HepG2 (cell line): Measurements from ENCODE around the gene REC114. TPM values are rescaled to one million over a fixed set of nuclear protein-coding genes. Genes with fewer than 3 reads are reported as not detected.

ENCODE experiments used
- ATAC-seq: fragments of 200-7000 bp; cut with Tn5 transposase; 3 replicates; pipeline ENCODE4 v1.9.1; 2020; ENCODE audit warnings: mild to moderate bottlenecking, moderate library complexity
- BruUV-seq: library from RNA; stranded (reverse); fragments of 400-500 nt; replicated peaks from 2 replicates; lab custom pipeline; 2021; lab: Mats Ljungman, UMichigan
- CTCF ChIA-PET: fragments of 300-600 bp; formaldehyde crosslinking; extraction: SDS; loops from one replicate; lab custom pipeline; 2021; ENCODE audit warnings: low total read pairs, inconsistent platforms, low intra/inter-chr PET ratio; lab: Yijun Ruan, JAX
- POLR2A ChIA-PET: fragments of 350-600 bp; sonication (Branson Sonifier 250); formaldehyde crosslinking; loops from one replicate; lab custom pipeline; 2020; ENCODE audit warnings: antibody characterized with exemption, inconsistent platforms; lab: Yijun Ruan, JAX
- DNase-seq: peaks from one replicate; pipeline ENCODE4 v3.0.0-alpha.2; 2015; ENCODE audit warnings: low spot score
- FAIRE-seq: peaks from 3 replicates; lab custom pipeline; 2011; peaks lifted over from hg19 to GRCh38; lab: Jason Lieb, UNC
- H2AFZ ChIP-seq: one replicate; pipeline ENCODE4 v1.6.1; 2011; ENCODE audit warnings: low read length, inconsistent platforms
- H3K27ac ChIP-seq: fragments of 300-600 bp; 3 replicates; pipeline ENCODE4 v1.8.0; 2011; ENCODE audit warnings: mixed run types, mild to moderate bottlenecking, mixed read lengths, low read length, inconsistent platforms; ENCODE audit not compliant: insufficient read depth; ENCODE audit errors: extremely low read length
- H3K27me3 ChIP-seq, 2 experiments: fragments of 200-600 bp in 1 of 2; 2 replicates in 1 of 2; 3 replicates in 1 of 2; pipeline versions ENCODE4 v1.6.0 to v1.8.0; 2011; ENCODE audit warnings: low read length in 2 of 2, mild to moderate bottlenecking in 2 of 2, moderate library complexity in 2 of 2, inconsistent platforms in 1 of 2; ENCODE audit not compliant: insufficient read depth in 2 of 2, control insufficient read depth in 1 of 2
- H3K36me3 ChIP-seq, 2 experiments: fragments of 200-600 bp in 1 of 2; replicated peaks in 1 of 2; 2 replicates in 1 of 2; 3 replicates in 1 of 2; pipeline versions ENCODE4 v1.5.1 to v1.8.0; 2011; ENCODE audit warnings: low read length in 2 of 2, inconsistent platforms in 1 of 2; ENCODE audit not compliant: insufficient read depth in 2 of 2, control insufficient read depth in 1 of 2
- H3K4me1 ChIP-seq: 2 replicates; pipeline ENCODE4 v1.5.1; 2012; ENCODE audit warnings: low read length, inconsistent platforms; ENCODE audit not compliant: insufficient read depth
- H3K4me2 ChIP-seq: 2 replicates; pipeline ENCODE4 v1.6.0; 2011; ENCODE audit warnings: low read depth, low read length, inconsistent platforms
- H3K4me3 ChIP-seq, 3 experiments: fragments of 200-600 bp in 1 of 3; sonication (generic), shearing (Covaris generic) in 1 of 3; replicated peaks in 1 of 3; 2 replicates each; pipeline ENCODE4 v1.5.1; 2011 to 2016; ENCODE audit warnings: low read length in 3 of 3, inconsistent platforms in 2 of 3, low read depth in 2 of 3, mild to moderate bottlenecking in 2 of 3, control low read depth in 1 of 3, mixed read lengths in 1 of 3; ENCODE audit not compliant: insufficient read depth in 1 of 3
- H3K79me2 ChIP-seq: one replicate; pipeline ENCODE4 v1.6.1; 2011; ENCODE audit warnings: low read length, inconsistent platforms; ENCODE audit not compliant: insufficient read depth
- H3K9ac ChIP-seq: 2 replicates; pipeline ENCODE4 v1.6.0; 2011; ENCODE audit warnings: mild to moderate bottlenecking, low read depth, low read length, inconsistent platforms; ENCODE audit not compliant: insufficient read depth
- H3K9me3 ChIP-seq: 2 replicates; pipeline ENCODE4 v1.5.1; 2012; ENCODE audit warnings: mild to moderate bottlenecking, low read length
- H4K20me1 ChIP-seq: 2 replicates; pipeline ENCODE4 v1.6.0; 2011; ENCODE audit warnings: inconsistent platforms, mild to moderate bottlenecking, low read length, moderate library complexity; ENCODE audit not compliant: insufficient read depth
- ARID5B ChIP-seq: IDR thresholded peaks from 2 replicates; pipeline ENCODE4 v1.4.0; 2020; ENCODE audit warnings: mild to moderate bottlenecking, missing genetic modification reagents
- CREB1 ChIP-seq, 2 experiments: fragments of 450-650 bp in 1 of 2; IDR thresholded peaks; 2 replicates each; pipeline ENCODE4 v1.6.1; 2016 to 2017; ENCODE audit warnings: control low read depth in 1 of 2, mild to moderate bottlenecking in 1 of 2, missing compliant biosample characterization in 1 of 2, missing genetic modification characterization in 1 of 2
- DR1 ChIP-seq: sonication (generic); formaldehyde crosslinking; IDR thresholded peaks from 2 replicates; pipeline ENCODE4 v1.8.0; 2021; ENCODE audit warnings: mild to moderate bottlenecking, missing genetic modification reagents, inconsistent platforms
- MTF1 ChIP-seq: sonication (generic); formaldehyde crosslinking; IDR thresholded peaks from 2 replicates; pipeline ENCODE4 v1.5.0; 2020; ENCODE audit warnings: missing genetic modification reagents
- SCMH1 ChIP-seq: sonication (generic); formaldehyde crosslinking; IDR thresholded peaks from 2 replicates; pipeline ENCODE4 v1.9.0; 2021; ENCODE audit warnings: missing genetic modification reagents, mild to moderate bottlenecking, borderline replicate concordance
- STAT5B ChIP-seq: sonication (generic); formaldehyde crosslinking; IDR thresholded peaks from 2 replicates; pipeline ENCODE4 v1.4.0; 2020; ENCODE audit warnings: missing genetic modification reagents
- ZBTB44 ChIP-seq: sonication (generic); formaldehyde crosslinking; IDR thresholded peaks from 2 replicates; pipeline ENCODE4 v1.4.0; 2020; ENCODE audit warnings: missing genetic modification reagents
- ZKSCAN8 ChIP-seq: IDR thresholded peaks from 2 replicates; pipeline ENCODE4 v1.6.1; 2016; ENCODE audit warnings: borderline replicate concordance, missing genetic modification reagents, missing compliant biosample characterization
- ZNF17 ChIP-seq: sonication (generic); formaldehyde crosslinking; IDR thresholded peaks from 2 replicates; pipeline ENCODE4 v1.5.0; 2020; ENCODE audit warnings: mild to moderate bottlenecking, missing genetic modification reagents
- ZNF263 ChIP-seq: sonication (generic); formaldehyde crosslinking; IDR thresholded peaks from 2 replicates; pipeline ENCODE4 v1.4.0; 2020; ENCODE audit warnings: missing genetic modification reagents
- ZNF7 ChIP-seq: IDR thresholded peaks from 2 replicates; pipeline ENCODE4 v1.6.1; 2016; ENCODE audit warnings: missing biosample characterization, missing genetic modification reagents
- WGBS: methylation state at CpG from one replicate; pipeline ENCODE4 v1.1.6; 2017; ENCODE audit warnings: low lambda C conversion rate; 5-methylcytosine and 5-hydroxymethylcytosine counted together
- in situ Hi-C: cut with HindIII; loops from 2 replicates; pipeline ENCODE4 v1.10.0; 2017; ENCODE audit warnings: low pct_unique_long_range_greater_than_20kb; ENCODE audit not compliant: extremely low pct_ligation_motif_present
- intact Hi-C: fragments of 100-400 bp; cut with micrococcal nuclease; formaldehyde crosslinking; loops from one replicate; pipeline ENCODE4 v1.10.0; 2022; ENCODE audit not compliant: unreplicated experiment
- polyA plus RNA-seq, 8 experiments: library from polyadenylated mRNA; depleted of rRNA in 3 of 8; stranded (reverse) in 7 of 8; unstranded in 1 of 8; fragments of >200 nt; fragmentation: Illumina TruSeq in 4 of 8; extraction: Trizol in 4 of 8; gene quantifications; 2 replicates each; pipeline versions ENCODE4 v1.2.1 to v1.2.3, GENCODE V29; 2011 to 2016; ENCODE audit warnings: low read depth in 4 of 8, missing spikeins in 1 of 8, mixed read lengths in 1 of 8; ENCODE audit not compliant: insufficient read depth in 1 of 8
- total RNA-seq, 5 experiments: library from RNA; depleted of rRNA; stranded (reverse); fragments of >200 nt; fragmentation: Illumina TruSeq; extraction: Trizol; gene quantifications; 2 replicates each; pipeline ENCODE4 v1.2.3, GENCODE V29; 2016; ENCODE audit warnings: low read depth in 1 of 5

The REC114 gene
- total and polyA plus RNA-seq, 2 of the 13 experiments (the other 11 are each of a cell fraction or from before 2014, with no cell fraction given) = not detected

- no TSS peak for BruUV-seq
- peaks cover 4 to 16% of the 10 kb centered on the region in 2 experiments; a peak in 4 of 5 replicates for H3K36me3 ChIP-seq
- no peak overlapping the region for H2AFZ ChIP-seq
- ChIA-PET POLR2A (no interaction called here), CTCF (no interaction called here)
- 97% methylated on average over 9 of the region's 9 CpGs for WGBS
- peaks cover 46% of the 10 kb centered on the region for H3K79me2 ChIP-seq
- no peak overlapping the region for H3K27ac ChIP-seq
- peaks cover 18% of the 10 kb centered on the region for H3K4me1 ChIP-seq
- H3K4me2 ChIP-seq = no peak overlapping the region
- no peak for TF ChIP-seq ZNF17 (CRISPR knock-in tag)
- DNase-seq (no peak), ATAC-seq (no peak), FAIRE-seq (no peak)
- H3K9ac ChIP-seq = no peak overlapping the region
- no peaks in the 10 kb centered on the region; the same call in 1 of the 2 replicates for H4K20me1 ChIP-seq
- no peaks in the 10 kb centered on the region for H3K9me3 ChIP-seq
- in situ Hi-C loops (no loop called here), intact Hi-C loops (no loop called here)
- H3K27me3 ChIP-seq = no peaks in the 10 kb centered on the region
- no peak overlapping the region for H3K4me3 ChIP-seq
Observed at GRCh38 chr15:73593304-73594074, 150.5 kb downstream of the REC114 start.

- FAIRE-seq = no peak
Observed at GRCh38 chr15:73594109-73594508, 151.1 kb downstream of the REC114 start.

More at GRCh38 chr15:73594109-73594508, 151.1 kb downstream of the REC114 start:
- in situ Hi-C loops (no loop called here), intact Hi-C loops (no loop called here)
- H3K9ac ChIP-seq = no peak overlapping the region
- H3K4me1 ChIP-seq = peaks cover 25% of the 10 kb centered on the region
- ATAC-seq = no peak
- no peak overlapping the region for H3K27ac ChIP-seq
- no peaks in the 10 kb centered on the region for H3K27me3 ChIP-seq
- peaks cover 52% of the 10 kb centered on the region for H3K79me2 ChIP-seq
- CTCF ChIA-PET = no interaction called here
- POLR2A ChIA-PET = no interaction called here
- no peak overlapping the region for H2AFZ ChIP-seq
- no peak for DNase-seq
- no peaks in the 10 kb centered on the region for H3K9me3 ChIP-seq
- no TSS peak for BruUV-seq
- H3K4me3 ChIP-seq = no peak overlapping the region
- H3K36me3 ChIP-seq = peaks cover 4 to 16% of the 10 kb centered on the region in 2 experiments; a peak in 4 of 5 replicates
- H3K4me2 ChIP-seq = no peak overlapping the region
- no peaks in the 10 kb centered on the region; the same call in 1 of the 2 replicates for H4K20me1 ChIP-seq
- no peak for TF ChIP-seq ARID5B (CRISPR knock-in tag)
- TF ChIP-seq MTF1 = no peak
- no peak for TF ChIP-seq CREB1 (IDR thresholded peaks at IDR 0.05)
- no peak for TF ChIP-seq CREB1 (CRISPR knock-in tag; IDR thresholded peaks at IDR 0.05)
- no peak for TF ChIP-seq STAT5B (CRISPR knock-in tag)
- TF ChIP-seq ZBTB44 = no peak
- TF ChIP-seq SCMH1 = no peak
- no peak for TF ChIP-seq ZNF7
- no peak for TF ChIP-seq ZNF263
- TF ChIP-seq DR1 = no peak
- no peak for TF ChIP-seq ZKSCAN8 (CRISPR knock-in tag)
- 99% methylated on average over 2 of the region's 2 CpGs for WGBS
